SK-MEL-5 (cell line): ENCODE results near the gene TCOF1. TPM values are rescaled to one million over a fixed set of nuclear protein-coding genes. Genes with fewer than 3 reads are reported as not detected.

Experiments used
- total RNA-seq: library from RNA; depleted of rRNA; stranded (reverse); fragments of >200 nt; shearing (Covaris generic); gene quantifications from 2 replicates; pipeline ENCODE4 v1.2.3, GENCODE V29; 2014; rRNA removed

TCOF1 gene
- total RNA-seq, 1 experiment from 2014 or later, result 20.8 TPM

Other genes with a start within 250 kb of the TCOF1 start
- gene PDGFRB, start 201.9 kb upstream of the TCOF1 start, total RNA-seq, result 0.11 and 0.32 TPM in 2 replicates
- not detected in 2 replicates for gene CDX1, start 190.9 kb upstream of the TCOF1 start, total RNA-seq
- gene SLC6A7, start 167.6 kb upstream of the TCOF1 start, total RNA-seq, result not detected in 2 replicates
- gene CAMK2A, start 67.9 kb upstream of the TCOF1 start, total RNA-seq, result not detected in 2 replicates
- not detected in 2 replicates for gene ARSI, start 54.8 kb upstream of the TCOF1 start, total RNA-seq
- gene CD74, start 55.2 kb downstream of the TCOF1 start, total RNA-seq, result 46.8 and 48.5 TPM in 2 replicates
- gene RPS14, start 92.0 kb downstream of the TCOF1 start, total RNA-seq, result 2,665 and 2,807 TPM in 2 replicates
- 9.6 and 10.9 TPM in 2 replicates for gene NDST1, start 150.4 kb downstream of the TCOF1 start, total RNA-seq